ENCODE measurements around the gene PEX16. TPM values are rescaled to one million over a fixed set of nuclear protein-coding genes. Genes with fewer than 3 reads are reported as not detected.

PEX16 gene
- total RNA-seq, 4 donors from 2014 or later = 18.3 to 25.5 (median 22.1) TPM

GRCh38 chr11:45899086-45899447, 18.6 kb downstream of the PEX16 start:
- no peak for DNase-seq
- no peaks in the 10 kb centered on the region for H3K36me3 ChIP-seq
- H3K27me3 ChIP-seq = peaks cover 0 to 64% (median 0%) of the 10 kb centered on the region in 4 donors
- WGBS, 2 donors = 0% methylated on average over 1 of the region's 3 CpGs; no CpG with 5 or more reads in 1 of the 2 donors
- peak overlapping the region in 3 of 4 donors; percentile 50 to 66 (median 60) for H3K4me3 ChIP-seq
- peaks cover 14 to 28% (median 16%) of the 10 kb centered on the region in 3 donors for H3K4me1 ChIP-seq
- intact Hi-C loops (cut with DNase I) = no loop called here
- H3K27ac ChIP-seq = peak overlapping the region in 1 of 4 donors; percentile 76
- H3K9me3 ChIP-seq = no peaks in the 10 kb centered on the region
- TF ChIP-seq POLR2A (IDR thresholded peaks at IDR 0.05) (no peak), CTCF (IDR thresholded peaks at IDR 0.05) (no peak)

GRCh38 chr11:45897556-45897955, 20.1 kb downstream of the PEX16 start:
- Histone ChIP-seq H3K4me1 (peaks cover 14 to 28% (median 16%) of the 10 kb centered on the region in 3 donors), H3K9me3 (no peaks in the 10 kb centered on the region), H3K27ac (no peak overlapping the region), H3K27me3 (peaks cover 0 to 70% (median 0%) of the 10 kb centered on the region in 4 donors), H3K4me3 (no peak overlapping the region), H3K36me3 (no peaks in the 10 kb centered on the region)
- intact Hi-C loops (cut with DNase I) = no loop called here
- WGBS, 2 donors = 80% methylated on average over 2 of the region's 6 CpGs; no CpG with 5 or more reads in 1 of the 2 donors
- TF ChIP-seq CTCF (IDR thresholded peaks at IDR 0.05) (no peak), POLR2A (IDR thresholded peaks at IDR 0.05) (no peak)
- DNase-seq = no peak

GRCh38 chr11:45896422-45896984, 21.2 kb downstream of the PEX16 start:
- Histone ChIP-seq H3K9me3 (no peaks in the 10 kb centered on the region), H3K4me3 (no peak overlapping the region), H3K36me3 (no peaks in the 10 kb centered on the region), H3K27ac (no peak overlapping the region), H3K27me3 (peaks cover 0 to 70% (median 0%) of the 10 kb centered on the region in 4 donors), H3K4me1 (peaks cover 14 to 28% (median 16%) of the 10 kb centered on the region in 3 donors)
- no peak for TF ChIP-seq CTCF (IDR thresholded peaks at IDR 0.05)
- TF ChIP-seq POLR2A (IDR thresholded peaks at IDR 0.05) = no peak
- intact Hi-C loops (cut with DNase I) = no loop called here
- 36 to 42% methylated on average over 2 to 8 of the region's 19 CpGs for WGBS, 2 donors
- no peak for DNase-seq

GRCh38 chr11:45895553-45896259, 22.0 kb downstream of the PEX16 start:
- peaks cover 11 to 23% (median 12%) of the 10 kb centered on the region in 3 donors for H3K4me1 ChIP-seq
- no peak for DNase-seq
- 87 to 90% methylated on average over 6 to 7 of the region's 8 CpGs for WGBS, 2 donors
- intact Hi-C loops (cut with DNase I) = no loop called here
- no peak overlapping the region for H3K4me3 ChIP-seq
- H3K27ac ChIP-seq = no peak overlapping the region
- H3K27me3 ChIP-seq = peaks cover 0 to 65% (median 0%) of the 10 kb centered on the region in 4 donors
- H3K9me3 ChIP-seq = no peaks in the 10 kb centered on the region
- no peaks in the 10 kb centered on the region for H3K36me3 ChIP-seq
- TF ChIP-seq POLR2A (IDR thresholded peaks at IDR 0.05) = no peak
- no peak for TF ChIP-seq CTCF (IDR thresholded peaks at IDR 0.05)

GRCh38 chr11:45894555-45895247, 23.0 kb downstream of the PEX16 start:
- no peaks in the 10 kb centered on the region for H3K9me3 ChIP-seq
- H3K4me3 ChIP-seq = no peak overlapping the region
- peaks cover 0 to 55% (median 0%) of the 10 kb centered on the region in 4 donors for H3K27me3 ChIP-seq
- intact Hi-C loops (cut with DNase I) = no loop called here
- no peak for TF ChIP-seq POLR2A (IDR thresholded peaks at IDR 0.05)
- TF ChIP-seq CTCF (IDR thresholded peaks at IDR 0.05) = no peak
- H3K36me3 ChIP-seq = no peaks in the 10 kb centered on the region
- no peak for DNase-seq
- H3K27ac ChIP-seq = no peak overlapping the region
- H3K4me1 ChIP-seq = peaks cover 7 to 13% (median 8%) of the 10 kb centered on the region in 3 donors
- 80% methylated on average over 1 to 3 of the region's 6 CpGs for WGBS, 2 donors

Data from esophagus squamous epithelium (tissue), 5 donors.